ENCODE results near the gene PARD3B.

Gene PARD3B

GRCh38 chr2:204544961-204545860, at the start of gene PARD3B:
TSS of gene PARD3B (plus strand) at chr2:204545475. CDS start at chr2:204546000, 525 bp downstream.
- Histone ChIP-seq H3K4me1 (ENCODE audit: control insufficient read depth, insufficient read depth, low read length) (peaks cover 26% of the 10 kb centered on the region), H3K4me3 (ENCODE audit: low read depth, low read length) (peak within 1 kb of the TSS; percentile 49), H3K27me3 (ENCODE audit: control insufficient read depth, insufficient read depth, low read length) (peaks cover 37% of the 10 kb centered on the region), H3K9ac (ENCODE audit: low read depth, low read length) (peak within 1 kb of the TSS; percentile 0), H3K36me3 (ENCODE audit: control insufficient read depth, insufficient read depth, low read length) (no peaks in the 10 kb centered on the region), H3K9me3 (ENCODE audit: control insufficient read depth, insufficient read depth, low read length) (no peaks in the 10 kb centered on the region), H3K27ac (ENCODE audit: low read depth, low read length) (no peak within 1 kb of the TSS)

GRCh38 chr2:204496779-204497178, 48.5 kb upstream of the PARD3B start:
- H3K4me3 ChIP-seq (ENCODE audit: low read depth, low read length): no peak overlapping the region
- H3K9me3 ChIP-seq (ENCODE audit: control insufficient read depth, insufficient read depth, low read length): no peaks in the 10 kb centered on the region
- no peak overlapping the region for H3K9ac ChIP-seq (ENCODE audit: low read depth, low read length)
- H3K4me1 ChIP-seq (ENCODE audit: control insufficient read depth, insufficient read depth, low read length): no peaks in the 10 kb centered on the region
- H3K27ac ChIP-seq (ENCODE audit: low read depth, low read length): no peak overlapping the region
- no peaks in the 10 kb centered on the region for H3K27me3 ChIP-seq (ENCODE audit: control insufficient read depth, insufficient read depth, low read length)
- no peaks in the 10 kb centered on the region for H3K36me3 ChIP-seq (ENCODE audit: control insufficient read depth, insufficient read depth, low read length)

DNA sequence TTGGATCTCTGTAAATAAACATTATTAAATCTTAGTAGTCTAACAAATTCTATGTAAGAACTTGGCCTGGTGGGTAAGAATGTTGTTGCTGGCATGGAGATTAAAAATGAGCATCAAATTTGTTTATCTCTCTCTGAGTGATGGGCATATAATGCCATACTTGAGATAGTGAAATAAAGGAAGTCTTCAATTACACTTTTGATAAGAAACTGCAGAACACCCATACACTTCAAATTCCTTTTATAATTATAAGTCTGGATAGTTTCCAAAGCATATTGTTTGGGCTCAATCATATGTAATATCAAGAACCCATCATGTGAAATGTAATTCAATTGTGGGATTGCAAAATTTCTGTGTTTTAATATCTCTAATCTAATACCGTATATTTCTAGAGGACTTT, 47.4 kb upstream of the PARD3B start:
- Histone ChIP-seq H3K27me3 (ENCODE audit: control insufficient read depth, insufficient read depth, low read length) (no peaks in the 10 kb centered on the region), H3K27ac (ENCODE audit: low read depth, low read length) (no peak overlapping the region), H3K36me3 (ENCODE audit: control insufficient read depth, insufficient read depth, low read length) (no peaks in the 10 kb centered on the region), H3K4me1 (ENCODE audit: control insufficient read depth, insufficient read depth, low read length) (no peaks in the 10 kb centered on the region), H3K9ac (ENCODE audit: low read depth, low read length) (no peak overlapping the region), H3K4me3 (ENCODE audit: low read depth, low read length) (no peak overlapping the region), H3K9me3 (ENCODE audit: control insufficient read depth, insufficient read depth, low read length) (no peaks in the 10 kb centered on the region)

- H3K4me1 ChIP-seq (ENCODE audit: control insufficient read depth, insufficient read depth, low read length): no peaks in the 10 kb centered on the region
- H3K9me3 ChIP-seq (ENCODE audit: control insufficient read depth, insufficient read depth, low read length): no peaks in the 10 kb centered on the region
- no peak overlapping the region for H3K9ac ChIP-seq (ENCODE audit: low read depth, low read length)
- H3K27me3 ChIP-seq (ENCODE audit: control insufficient read depth, insufficient read depth, low read length): no peaks in the 10 kb centered on the region
- H3K4me3 ChIP-seq (ENCODE audit: low read depth, low read length): no peak overlapping the region
- no peaks in the 10 kb centered on the region for H3K36me3 ChIP-seq (ENCODE audit: control insufficient read depth, insufficient read depth, low read length)
- no peak overlapping the region for H3K27ac ChIP-seq (ENCODE audit: low read depth, low read length)
Observed at GRCh38 chr2:204498291-204498690, 47.0 kb upstream of the PARD3B start.

- Histone ChIP-seq H3K4me1 (ENCODE audit: control insufficient read depth, insufficient read depth, low read length) (no peaks in the 10 kb centered on the region), H3K9me3 (ENCODE audit: control insufficient read depth, insufficient read depth, low read length) (no peaks in the 10 kb centered on the region), H3K27ac (ENCODE audit: low read depth, low read length) (no peak overlapping the region), H3K9ac (ENCODE audit: low read depth, low read length) (no peak overlapping the region), H3K36me3 (ENCODE audit: control insufficient read depth, insufficient read depth, low read length) (no peaks in the 10 kb centered on the region), H3K4me3 (ENCODE audit: low read depth, low read length) (no peak overlapping the region), H3K27me3 (ENCODE audit: control insufficient read depth, insufficient read depth, low read length) (no peaks in the 10 kb centered on the region)
Observed at GRCh38 chr2:204503869-204504268, 41.4 kb upstream of the PARD3B start.

GRCh38 chr2:204504594-204504993, 40.7 kb upstream of the PARD3B start:
- H3K27me3 ChIP-seq (ENCODE audit: control insufficient read depth, insufficient read depth, low read length): no peaks in the 10 kb centered on the region
- H3K4me1 ChIP-seq (ENCODE audit: control insufficient read depth, insufficient read depth, low read length): no peaks in the 10 kb centered on the region
- no peaks in the 10 kb centered on the region for H3K36me3 ChIP-seq (ENCODE audit: control insufficient read depth, insufficient read depth, low read length)
- H3K9me3 ChIP-seq (ENCODE audit: control insufficient read depth, insufficient read depth, low read length): no peaks in the 10 kb centered on the region
- H3K4me3 ChIP-seq (ENCODE audit: low read depth, low read length): no peak overlapping the region
- H3K27ac ChIP-seq (ENCODE audit: low read depth, low read length): no peak overlapping the region
- H3K9ac ChIP-seq (ENCODE audit: low read depth, low read length): no peak overlapping the region

- Histone ChIP-seq H3K27me3 (ENCODE audit: control insufficient read depth, insufficient read depth, low read length) (no peaks in the 10 kb centered on the region), H3K4me3 (ENCODE audit: low read depth, low read length) (no peak overlapping the region), H3K4me1 (ENCODE audit: control insufficient read depth, insufficient read depth, low read length) (no peaks in the 10 kb centered on the region), H3K9ac (ENCODE audit: low read depth, low read length) (no peak overlapping the region), H3K27ac (ENCODE audit: low read depth, low read length) (no peak overlapping the region), H3K9me3 (ENCODE audit: control insufficient read depth, insufficient read depth, low read length) (no peaks in the 10 kb centered on the region), H3K36me3 (ENCODE audit: control insufficient read depth, insufficient read depth, low read length) (no peaks in the 10 kb centered on the region)
Observed at GRCh38 chr2:204505488-204505887, 39.8 kb upstream of the PARD3B start.

GRCh38 chr2:204505946-204506345, 39.3 kb upstream of the PARD3B start:
- no peaks in the 10 kb centered on the region for H3K4me1 ChIP-seq (ENCODE audit: control insufficient read depth, insufficient read depth, low read length)
- H3K27me3 ChIP-seq (ENCODE audit: control insufficient read depth, insufficient read depth, low read length): no peaks in the 10 kb centered on the region
- H3K9me3 ChIP-seq (ENCODE audit: control insufficient read depth, insufficient read depth, low read length): no peaks in the 10 kb centered on the region
- no peak overlapping the region for H3K9ac ChIP-seq (ENCODE audit: low read depth, low read length)
- no peak overlapping the region for H3K4me3 ChIP-seq (ENCODE audit: low read depth, low read length)
- H3K36me3 ChIP-seq (ENCODE audit: control insufficient read depth, insufficient read depth, low read length): no peaks in the 10 kb centered on the region
- H3K27ac ChIP-seq (ENCODE audit: low read depth, low read length): no peak overlapping the region

DNA sequence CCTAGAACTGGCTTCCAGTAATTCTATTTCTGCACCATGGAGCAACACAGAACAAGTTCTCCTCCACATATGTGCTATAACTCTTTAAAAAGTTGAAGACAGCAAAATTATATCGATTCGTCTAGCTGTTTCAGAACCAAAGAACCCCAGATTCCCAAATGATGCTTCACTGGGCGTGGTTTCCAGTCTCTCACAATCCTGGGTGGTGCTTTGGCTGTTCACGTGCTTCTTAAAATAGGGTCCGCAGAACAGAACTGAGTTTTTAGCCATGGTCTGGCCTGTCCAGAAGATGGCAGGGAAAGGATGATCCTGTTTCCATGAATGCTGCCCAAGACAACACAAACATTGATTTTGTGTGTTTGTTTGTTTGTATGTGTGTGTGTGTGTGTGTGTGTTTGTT, 37.6 kb upstream of the PARD3B start:
- no peaks in the 10 kb centered on the region for H3K36me3 ChIP-seq (ENCODE audit: control insufficient read depth, insufficient read depth, low read length)
- no peak overlapping the region for H3K4me3 ChIP-seq (ENCODE audit: low read depth, low read length)
- no peak overlapping the region for H3K9ac ChIP-seq (ENCODE audit: low read depth, low read length)
- no peak overlapping the region for H3K27ac ChIP-seq (ENCODE audit: low read depth, low read length)
- no peaks in the 10 kb centered on the region for H3K4me1 ChIP-seq (ENCODE audit: control insufficient read depth, insufficient read depth, low read length)
- no peaks in the 10 kb centered on the region for H3K9me3 ChIP-seq (ENCODE audit: control insufficient read depth, insufficient read depth, low read length)
- H3K27me3 ChIP-seq (ENCODE audit: control insufficient read depth, insufficient read depth, low read length): no peaks in the 10 kb centered on the region

GRCh38 chr2:204510709-204511420, 34.4 kb upstream of the PARD3B start:
- Histone ChIP-seq H3K27ac (ENCODE audit: low read depth, low read length) (no peak overlapping the region), H3K9ac (ENCODE audit: low read depth, low read length) (no peak overlapping the region), H3K4me3 (ENCODE audit: low read depth, low read length) (no peak overlapping the region), H3K4me1 (ENCODE audit: control insufficient read depth, insufficient read depth, low read length) (no peaks in the 10 kb centered on the region), H3K27me3 (ENCODE audit: control insufficient read depth, insufficient read depth, low read length) (no peaks in the 10 kb centered on the region), H3K9me3 (ENCODE audit: control insufficient read depth, insufficient read depth, low read length) (no peaks in the 10 kb centered on the region), H3K36me3 (ENCODE audit: control insufficient read depth, insufficient read depth, low read length) (no peaks in the 10 kb centered on the region)

DNA sequence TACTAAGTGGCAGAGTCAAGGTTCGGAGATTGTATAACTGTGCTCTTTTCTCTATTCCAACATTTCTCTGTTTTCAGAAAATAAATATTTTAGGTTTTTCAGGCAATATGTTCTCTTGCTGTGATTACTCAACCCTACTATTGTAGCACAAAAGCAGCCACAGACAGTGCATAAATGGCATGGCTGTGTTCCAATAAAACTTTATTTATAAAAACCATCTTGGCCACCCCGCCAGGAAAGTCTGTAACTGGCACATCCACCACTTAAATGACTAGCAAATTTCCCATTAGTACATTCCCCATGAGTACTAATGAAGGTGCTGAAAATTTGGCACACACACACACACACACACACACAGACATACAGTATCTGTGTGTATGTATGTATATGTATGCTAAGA, 30.8 kb upstream of the PARD3B start:
- H3K36me3 ChIP-seq (ENCODE audit: control insufficient read depth, insufficient read depth, low read length): no peaks in the 10 kb centered on the region
- peaks cover 5% of the 10 kb centered on the region for H3K4me1 ChIP-seq (ENCODE audit: control insufficient read depth, insufficient read depth, low read length)
- H3K27me3 ChIP-seq (ENCODE audit: control insufficient read depth, insufficient read depth, low read length): no peaks in the 10 kb centered on the region
- H3K9ac ChIP-seq (ENCODE audit: low read depth, low read length): no peak overlapping the region
- no peak overlapping the region for H3K4me3 ChIP-seq (ENCODE audit: low read depth, low read length)
- no peaks in the 10 kb centered on the region for H3K9me3 ChIP-seq (ENCODE audit: control insufficient read depth, insufficient read depth, low read length)
- H3K27ac ChIP-seq (ENCODE audit: low read depth, low read length): no peak overlapping the region

Measured in HUES48 (cell line).